Umbilical cord (tissue), 2 donors: ENCODE results near the gene YIPF7. TPM values are rescaled to one million over a fixed set of nuclear protein-coding genes. Genes with fewer than 3 reads are reported as not detected.
A peak's percentile ranks its signal among the peaks of the same experiment; 100 is the strongest.

Experiments used
- DNase-seq: peaks from one replicate; pipeline ENCODE4 v3.0.0-alpha.2; 2015; ENCODE audit warnings: low spot score
- total RNA-seq: library from RNA; depleted of rRNA; stranded (reverse); fragments of >200 nt; gene quantifications from one replicate; pipeline ENCODE4 v1.2.3, GENCODE V29; 2014; ENCODE audit warnings: low replicate concordance; ENCODE audit not compliant: insufficient read depth

YIPF7 gene
- total RNA-seq, result not detected

DNA sequence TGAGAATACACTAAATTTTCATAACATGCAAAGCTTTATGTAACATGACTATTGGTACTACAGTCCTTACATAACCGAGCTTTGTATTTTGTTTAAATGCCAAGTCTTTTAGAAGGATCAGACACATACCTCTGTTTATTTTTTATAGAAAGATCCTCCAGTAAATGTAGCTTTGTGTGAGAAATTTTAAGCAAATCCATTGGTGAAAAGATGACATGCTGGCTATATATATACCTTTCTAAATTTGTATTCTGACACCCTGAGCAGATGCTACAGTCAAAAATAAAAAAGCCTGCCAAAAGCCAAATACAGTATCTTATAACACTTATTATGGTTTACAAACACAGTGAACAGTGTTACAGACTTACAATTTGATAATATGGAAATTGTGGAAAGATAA is at the start of gene YIPF7:
Gene YIPF7 (minus strand): TSS at position 201 of the 400 bp plus-strand sequence. CDS start 1,525 bp downstream, outside the sequence.
- no peak for DNase-seq

- no peak for DNase-seq
Measured at GRCh38 chr4:44701037-44701436, 49.6 kb upstream of the YIPF7 start.

DNA sequence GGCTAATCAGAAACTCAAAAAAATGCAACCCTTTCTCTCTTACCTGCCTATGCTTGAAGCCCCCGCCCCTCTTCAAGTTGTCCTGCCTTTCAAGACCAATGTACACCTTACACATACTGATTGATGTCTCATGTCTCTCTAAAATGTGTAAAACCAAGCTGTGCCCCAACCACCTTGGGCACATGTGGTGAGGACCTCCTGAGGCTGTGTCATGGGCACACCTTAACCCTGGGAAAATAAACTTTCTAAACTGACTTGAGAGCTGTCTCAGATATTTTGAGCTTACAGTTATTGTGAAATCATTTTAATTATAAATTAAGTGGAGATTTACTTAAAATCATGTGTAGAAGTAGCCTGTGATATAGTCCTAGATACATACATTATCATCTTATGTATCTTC is 49.0 kb upstream of the YIPF7 start:
- no peak for DNase-seq

GRCh38 chr4:44684648-44685047 is 33.2 kb upstream of the YIPF7 start:
- no peak for DNase-seq

- no peak for DNase-seq
Measured at GRCh38 chr4:44679060-44679459, 27.6 kb upstream of the YIPF7 start.

DNA sequence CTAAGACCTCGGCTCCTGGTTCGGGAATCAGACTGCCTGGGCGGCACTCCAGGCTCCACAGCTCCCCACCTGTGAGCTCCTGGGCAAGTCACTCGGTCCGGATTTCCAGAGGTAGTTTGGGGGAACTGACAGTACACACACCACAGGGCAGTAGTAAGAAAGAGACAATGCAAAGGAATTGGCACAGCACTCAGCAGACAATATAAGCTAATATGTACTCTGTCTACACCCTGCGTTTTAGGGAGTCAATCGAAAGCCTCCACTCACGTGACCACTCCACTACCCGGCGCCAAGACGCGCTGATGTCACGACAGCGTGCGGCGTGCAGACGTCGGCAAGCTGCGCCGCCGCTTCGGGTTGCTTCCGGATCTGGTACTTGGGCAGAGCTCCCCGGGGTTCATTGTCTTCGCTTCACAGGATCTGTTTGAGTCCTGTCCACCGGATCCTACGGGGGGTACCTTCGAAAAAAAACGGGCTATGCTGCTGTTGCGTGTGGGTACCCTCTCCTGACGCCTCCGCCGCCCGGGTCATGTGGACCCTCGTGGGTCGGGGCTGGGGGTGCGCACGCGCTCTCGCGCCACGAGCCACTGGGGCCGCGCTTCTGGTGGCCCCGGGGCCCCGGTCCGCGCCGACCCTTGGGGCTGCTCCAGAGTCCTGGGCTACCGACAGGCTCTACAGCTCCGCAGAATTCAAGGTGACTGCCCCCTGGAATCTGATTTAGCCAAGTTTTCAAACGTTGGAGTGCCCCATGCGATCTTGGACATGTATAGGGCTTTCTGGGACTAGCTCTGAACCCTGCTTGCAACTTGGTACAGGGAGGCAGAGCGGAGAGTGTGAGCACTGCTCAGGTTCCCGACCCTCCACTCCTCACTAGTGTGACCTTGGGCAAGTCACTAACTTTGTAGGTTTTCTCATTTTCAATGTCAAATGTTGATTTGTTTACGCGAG is 26.9 kb upstream of the YIPF7 start, which contains the start of gene GUF1:
Gene GUF1 (plus strand): TSS at position 327 of the 948 bp plus-strand sequence. CDS start 203 bp downstream, at position 530.
- DNase-seq, result peak; percentile 96

GRCh38 chr4:44675366-44675765 is 23.9 kb upstream of the YIPF7 start:
- DNase-seq, result no peak

DNA sequence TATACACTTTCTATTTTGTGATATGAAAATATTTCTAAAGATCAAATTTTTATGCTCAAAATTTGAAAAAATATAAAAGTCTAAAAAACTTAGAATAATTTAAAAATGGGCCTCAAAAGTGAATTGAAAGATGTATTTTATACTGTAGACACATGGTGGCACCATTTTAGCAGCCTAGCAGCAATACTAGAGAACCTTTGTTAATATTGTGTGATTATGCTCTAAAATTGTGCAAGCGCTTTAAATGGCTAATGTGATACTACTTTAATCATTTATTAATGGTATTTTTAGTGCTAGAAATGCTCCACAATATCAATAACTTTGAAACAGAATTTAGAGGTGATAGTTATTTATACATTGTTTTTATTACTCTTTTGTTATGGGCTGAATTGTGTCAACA is 23.0 kb upstream of the YIPF7 start:
- no peak for DNase-seq

DNA sequence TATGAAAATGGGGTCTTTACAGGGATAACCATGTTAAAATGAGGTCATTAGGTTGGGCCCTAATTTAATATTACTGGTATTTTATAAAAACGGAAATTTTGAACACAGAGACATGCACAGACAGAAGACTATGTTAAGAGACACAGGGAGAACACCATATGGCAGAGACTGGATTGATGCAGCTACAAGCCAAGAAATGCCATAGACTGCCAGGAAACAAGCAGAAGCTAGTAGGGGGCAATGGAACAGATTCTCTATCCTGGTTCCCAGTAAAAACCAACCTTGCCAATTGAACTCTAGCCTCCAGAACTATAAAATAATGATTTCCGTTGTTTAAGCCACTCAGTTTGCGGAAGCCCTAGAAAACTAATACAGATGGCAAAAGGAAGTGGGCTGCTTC is 20.2 kb upstream of the YIPF7 start:
- no peak for DNase-seq

DNA sequence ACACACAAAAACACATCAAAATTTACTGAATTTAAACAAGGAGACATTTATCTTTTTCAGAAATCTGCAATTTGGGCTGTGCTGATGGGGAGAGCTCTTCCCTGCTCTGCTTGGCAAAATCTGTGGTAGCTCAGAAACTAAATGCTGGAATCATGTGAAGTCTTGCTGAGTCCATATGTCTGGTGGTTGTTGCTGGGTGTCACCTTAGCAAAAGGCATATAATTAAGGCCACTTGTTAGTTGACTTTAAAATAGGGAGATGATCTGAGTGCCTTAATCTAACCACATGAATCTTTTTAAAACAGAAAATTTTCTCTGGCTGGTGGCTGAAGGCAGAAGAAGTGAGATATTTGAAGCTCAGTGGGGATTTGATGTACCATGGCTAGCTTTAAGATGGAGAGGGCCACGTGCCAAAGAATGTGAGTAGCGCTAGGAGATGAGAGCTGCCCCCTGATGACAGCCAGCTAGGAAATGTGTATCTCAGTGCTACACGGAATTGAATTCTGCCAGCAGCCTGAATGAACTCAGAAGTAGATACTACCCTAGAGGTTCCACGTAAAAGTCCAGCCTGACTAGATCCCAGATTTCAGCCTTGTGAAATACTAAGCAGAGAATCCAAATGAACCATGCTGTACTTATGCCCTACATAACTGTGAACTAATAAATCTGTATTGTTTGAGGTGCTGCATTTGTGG is 19.2 kb upstream of the YIPF7 start:
- DNase-seq, result peak; percentile 3

- no peak for DNase-seq
Measured at GRCh38 chr4:44668526-44668925, 17.1 kb upstream of the YIPF7 start.

- DNase-seq, result no peak
Measured at GRCh38 chr4:44663539-44664263, 12.3 kb upstream of the YIPF7 start.

DNA sequence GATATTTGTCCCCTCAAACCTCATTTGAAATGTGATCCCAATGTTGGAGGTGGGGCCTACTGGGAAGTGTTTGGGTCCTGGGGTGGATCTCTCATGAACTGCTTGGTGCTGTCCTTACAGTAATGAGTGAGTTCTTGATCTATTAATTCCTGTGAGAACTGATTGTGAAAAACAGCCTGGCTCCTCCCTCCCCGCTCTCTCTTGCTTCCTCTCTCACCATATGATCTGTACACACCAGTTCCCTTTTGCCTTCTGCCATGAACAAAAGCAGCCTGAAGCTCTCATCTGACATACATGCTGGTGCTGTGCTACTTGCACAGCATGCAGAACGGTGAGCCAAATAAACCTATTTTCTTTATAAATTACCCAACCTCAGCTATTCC is 11.2 kb upstream of the YIPF7 start:
- no peak for DNase-seq

DNA sequence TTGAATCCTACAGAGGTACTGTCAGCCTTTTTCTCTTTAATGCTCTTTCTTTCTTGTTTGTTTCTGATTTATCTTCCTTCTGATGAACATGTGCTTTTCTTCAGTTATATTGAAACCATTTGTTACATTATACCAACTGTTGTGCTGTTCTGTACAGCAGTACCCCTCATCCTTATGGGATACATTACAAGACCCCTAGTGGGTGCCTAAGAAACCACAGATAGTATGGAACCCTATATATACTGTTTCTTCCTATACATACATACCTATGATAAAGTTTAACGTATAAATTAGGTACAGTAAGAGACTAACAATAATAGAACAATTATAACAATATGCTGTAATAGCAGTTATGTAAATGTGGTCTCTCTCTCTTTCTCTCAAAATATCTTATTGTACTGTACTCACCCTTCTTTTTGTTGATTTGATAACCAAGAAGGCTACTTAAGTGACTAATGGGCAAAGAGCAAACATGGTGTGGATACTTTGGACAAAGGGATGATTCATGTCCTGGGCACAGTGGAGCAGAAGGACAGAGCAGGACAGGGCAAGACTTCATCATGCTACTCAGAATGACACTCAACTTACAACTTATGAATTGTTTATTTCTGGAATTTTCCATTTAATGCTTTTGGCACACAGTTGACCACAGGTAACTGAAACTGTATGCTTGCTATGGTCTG is 10.7 kb upstream of the YIPF7 start:
- no peak for DNase-seq

- DNase-seq, result no peak
Measured at GRCh38 chr4:44660396-44660795, 9.0 kb upstream of the YIPF7 start.

DNA sequence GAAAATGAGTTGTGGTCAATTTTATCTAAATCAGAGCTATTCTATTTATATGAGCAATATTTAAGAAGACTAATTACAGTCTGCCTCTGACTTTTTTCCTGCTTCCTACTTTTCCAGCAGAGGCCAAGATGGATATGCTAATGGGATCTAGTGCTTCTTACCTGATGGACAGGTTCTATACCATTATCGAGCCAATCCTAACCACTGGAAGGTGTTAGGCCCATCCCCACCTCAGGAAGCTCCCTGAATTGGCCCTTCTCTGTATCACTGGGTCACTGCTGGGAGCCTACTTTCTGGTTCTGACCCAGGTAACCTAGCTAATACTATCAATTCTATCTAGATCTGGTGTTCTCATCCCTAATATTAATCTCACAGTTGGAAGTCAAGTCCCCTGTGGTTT is 577 bp upstream of the YIPF7 start:
- no peak for DNase-seq

- no peak for DNase-seq
Measured at GRCh38 chr4:44646151-44646550, 5.3 kb downstream of the YIPF7 start.

DNA sequence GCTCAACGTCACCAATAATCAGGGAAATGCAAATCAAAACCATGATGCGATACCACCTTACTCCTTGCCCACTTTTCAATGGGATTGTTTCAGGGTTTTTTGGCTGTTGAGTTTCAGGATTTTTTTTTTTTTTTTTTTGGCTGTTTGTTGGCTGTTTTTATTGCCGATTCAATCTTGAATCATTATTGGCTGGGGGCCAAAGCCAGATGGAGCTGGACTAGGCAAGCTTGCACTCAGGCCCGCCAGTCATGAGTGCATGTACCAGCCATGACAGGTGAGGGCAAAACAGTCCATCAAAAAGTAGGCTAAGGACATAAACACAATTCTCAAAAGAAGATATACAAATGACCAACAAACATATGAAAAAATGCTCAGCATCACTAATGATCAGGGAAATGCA is 13.3 kb downstream of the YIPF7 start:
- DNase-seq, result no peak

DNA sequence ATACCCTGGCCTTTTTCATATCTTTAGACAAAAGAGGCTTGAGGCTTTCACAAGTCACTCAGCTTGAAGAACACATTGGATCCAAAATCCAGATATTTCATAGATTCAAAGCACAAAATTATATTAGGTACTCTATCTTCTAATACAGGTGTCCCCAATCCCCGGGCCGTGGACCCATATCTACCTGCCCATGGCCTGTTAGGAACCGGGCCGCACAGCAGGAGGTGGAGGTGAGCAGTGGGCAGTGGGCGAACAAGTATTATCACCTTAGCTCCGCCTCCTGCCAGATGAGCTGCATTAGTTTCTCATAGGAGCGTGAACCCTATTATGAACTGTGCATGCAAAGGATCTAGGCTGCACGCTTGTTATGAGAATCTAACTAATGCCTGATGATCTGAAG is 18.7 kb downstream of the YIPF7 start:
- no peak for DNase-seq

GRCh38 chr4:44632089-44632488 is 19.3 kb downstream of the YIPF7 start:
- DNase-seq, result no peak

- DNase-seq, result peak; percentile 45
Measured at GRCh38 chr4:44629280-44629866, 22.1 kb downstream of the YIPF7 start.
